Measurements from ENCODE around the gene BBLN. TPM values are rescaled to one million over a fixed set of nuclear protein-coding genes. Genes with fewer than 3 reads are reported as not detected.

The BBLN gene
- polyA plus RNA-seq, 1 donor from 2014 or later, result 330 TPM

DNA sequence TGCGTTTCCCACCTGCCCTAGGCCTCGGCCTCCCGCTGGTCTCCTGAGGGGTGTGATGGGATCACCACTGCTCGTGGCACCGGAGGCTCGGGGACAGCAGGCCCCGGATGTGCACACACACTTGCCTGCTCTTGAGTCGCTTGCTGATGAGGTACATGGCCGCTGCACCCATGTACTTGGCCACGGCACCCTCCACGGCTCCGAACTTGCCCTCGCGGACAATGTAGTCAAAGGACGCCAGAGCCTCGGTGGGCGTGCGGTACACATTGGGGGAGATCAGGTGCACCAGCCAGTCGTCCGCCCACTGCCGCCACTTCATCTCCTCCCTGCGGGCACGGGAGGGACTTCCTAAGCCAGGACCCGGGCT, 37.3 kb upstream of the BBLN start:
- Histone ChIP-seq H3K27ac (ENCODE audit: low read length) (no peak overlapping the region), H4K20me1 (ENCODE audit: insufficient read depth) (no peaks in the 10 kb centered on the region), H3K9ac (ENCODE audit: low read length) (no peak overlapping the region), H3K4me3 (ENCODE audit: low read length) (no peak overlapping the region), H3K9me2 (ENCODE audit: insufficient read depth, low read length) (no peaks in the 10 kb centered on the region), H3K27me3 (ENCODE audit: insufficient read depth, low read depth, low read length) (no peaks in the 10 kb centered on the region), H3K4me2 (ENCODE audit: low read length) (no peak overlapping the region), H3K9me3 (ENCODE audit: low read length) (no peaks in the 10 kb centered on the region), H2AFZ (ENCODE audit: low read depth, low read length) (no peak overlapping the region), H3K36me3 (ENCODE audit: insufficient read depth, low read length) (no peaks in the 10 kb centered on the region), H3F3A (ENCODE audit: insufficient read depth, low read length, poor library complexity, severe bottlenecking) (no peaks in the 10 kb centered on the region), H3K79me2 (replicated peaks; ENCODE audit: insufficient read depth, low read length) (peaks cover 11% of the 10 kb centered on the region)
- no peak for TF ChIP-seq SMC3 (conservative IDR thresholded peaks at IDR 0.05; ENCODE audit: poor library complexity)
- no peak for TF ChIP-seq EP300 (conservative IDR thresholded peaks at IDR 0.05; ENCODE audit: poor library complexity, severe bottlenecking)
- no peak for TF ChIP-seq TAF1 (IDR thresholded peaks at IDR 0.05; ENCODE audit: low read depth)
- no peak for TF ChIP-seq MXI1 (conservative IDR thresholded peaks at IDR 0.05; ENCODE audit: poor library complexity, severe bottlenecking)
- TF ChIP-seq, protein P1, sequence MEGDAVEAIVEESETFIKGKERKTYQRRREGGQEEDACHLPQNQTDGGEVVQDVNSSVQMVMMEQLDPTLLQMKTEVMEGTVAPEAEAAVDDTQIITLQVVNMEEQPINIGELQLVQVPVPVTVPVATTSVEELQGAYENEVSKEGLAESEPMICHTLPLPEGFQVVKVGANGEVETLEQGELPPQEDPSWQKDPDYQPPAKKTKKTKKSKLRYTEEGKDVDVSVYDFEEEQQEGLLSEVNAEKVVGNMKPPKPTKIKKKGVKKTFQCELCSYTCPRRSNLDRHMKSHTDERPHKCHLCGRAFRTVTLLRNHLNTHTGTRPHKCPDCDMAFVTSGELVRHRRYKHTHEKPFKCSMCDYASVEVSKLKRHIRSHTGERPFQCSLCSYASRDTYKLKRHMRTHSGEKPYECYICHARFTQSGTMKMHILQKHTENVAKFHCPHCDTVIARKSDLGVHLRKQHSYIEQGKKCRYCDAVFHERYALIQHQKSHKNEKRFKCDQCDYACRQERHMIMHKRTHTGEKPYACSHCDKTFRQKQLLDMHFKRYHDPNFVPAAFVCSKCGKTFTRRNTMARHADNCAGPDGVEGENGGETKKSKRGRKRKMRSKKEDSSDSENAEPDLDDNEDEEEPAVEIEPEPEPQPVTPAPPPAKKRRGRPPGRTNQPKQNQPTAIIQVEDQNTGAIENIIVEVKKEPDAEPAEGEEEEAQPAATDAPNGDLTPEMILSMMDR (IDR thresholded peaks at IDR 0.05; ENCODE audit: poor library complexity, severe bottlenecking), result no peak
- no peak for TF ChIP-seq RAD21 (conservative IDR thresholded peaks at IDR 0.05)
- TF ChIP-seq, protein P2, sequence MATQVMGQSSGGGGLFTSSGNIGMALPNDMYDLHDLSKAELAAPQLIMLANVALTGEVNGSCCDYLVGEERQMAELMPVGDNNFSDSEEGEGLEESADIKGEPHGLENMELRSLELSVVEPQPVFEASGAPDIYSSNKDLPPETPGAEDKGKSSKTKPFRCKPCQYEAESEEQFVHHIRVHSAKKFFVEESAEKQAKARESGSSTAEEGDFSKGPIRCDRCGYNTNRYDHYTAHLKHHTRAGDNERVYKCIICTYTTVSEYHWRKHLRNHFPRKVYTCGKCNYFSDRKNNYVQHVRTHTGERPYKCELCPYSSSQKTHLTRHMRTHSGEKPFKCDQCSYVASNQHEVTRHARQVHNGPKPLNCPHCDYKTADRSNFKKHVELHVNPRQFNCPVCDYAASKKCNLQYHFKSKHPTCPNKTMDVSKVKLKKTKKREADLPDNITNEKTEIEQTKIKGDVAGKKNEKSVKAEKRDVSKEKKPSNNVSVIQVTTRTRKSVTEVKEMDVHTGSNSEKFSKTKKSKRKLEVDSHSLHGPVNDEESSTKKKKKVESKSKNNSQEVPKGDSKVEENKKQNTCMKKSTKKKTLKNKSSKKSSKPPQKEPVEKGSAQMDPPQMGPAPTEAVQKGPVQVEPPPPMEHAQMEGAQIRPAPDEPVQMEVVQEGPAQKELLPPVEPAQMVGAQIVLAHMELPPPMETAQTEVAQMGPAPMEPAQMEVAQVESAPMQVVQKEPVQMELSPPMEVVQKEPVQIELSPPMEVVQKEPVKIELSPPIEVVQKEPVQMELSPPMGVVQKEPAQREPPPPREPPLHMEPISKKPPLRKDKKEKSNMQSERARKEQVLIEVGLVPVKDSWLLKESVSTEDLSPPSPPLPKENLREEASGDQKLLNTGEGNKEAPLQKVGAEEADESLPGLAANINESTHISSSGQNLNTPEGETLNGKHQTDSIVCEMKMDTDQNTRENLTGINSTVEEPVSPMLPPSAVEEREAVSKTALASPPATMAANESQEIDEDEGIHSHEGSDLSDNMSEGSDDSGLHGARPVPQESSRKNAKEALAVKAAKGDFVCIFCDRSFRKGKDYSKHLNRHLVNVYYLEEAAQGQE (IDR thresholded peaks at IDR 0.05; ENCODE audit: borderline replicate concordance), result no peak

DNA sequence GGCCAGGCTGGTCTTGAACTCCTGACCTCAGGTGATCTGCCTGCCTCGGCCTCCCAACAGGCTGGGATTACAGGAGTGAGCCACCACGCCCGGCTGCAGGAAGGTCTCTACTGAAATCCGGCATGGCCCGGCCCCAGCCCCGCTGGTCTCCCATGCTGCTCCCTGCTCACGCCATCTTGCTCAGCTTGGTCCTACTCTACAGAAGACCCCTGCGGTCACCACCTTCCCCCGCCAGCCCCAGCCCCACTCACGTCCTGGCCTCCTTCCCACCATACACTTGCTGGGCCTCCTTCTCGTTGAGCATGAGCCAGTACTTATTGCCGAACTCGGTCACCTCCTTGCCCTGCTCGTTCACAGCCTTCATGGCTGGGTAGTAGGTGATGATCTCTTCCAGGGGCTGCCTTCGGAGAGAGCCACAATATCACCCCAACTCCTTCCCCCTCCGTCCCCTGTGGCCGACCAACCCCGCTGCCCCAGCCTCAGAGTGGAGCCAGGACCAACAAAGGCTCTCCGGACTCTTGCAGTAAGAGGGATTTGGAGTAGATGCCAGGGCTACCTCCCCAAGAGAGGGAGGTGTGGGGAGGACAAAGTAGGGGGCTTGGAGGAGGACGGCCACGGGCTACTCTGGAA, 36.5 kb upstream of the BBLN start:
- TF ChIP-seq RAD21 (conservative IDR thresholded peaks at IDR 0.05) (no peak), MXI1 (conservative IDR thresholded peaks at IDR 0.05; ENCODE audit: poor library complexity, severe bottlenecking) (no peak), POLR2AphosphoS5 (IDR thresholded peaks at IDR 0.05) (no peak), SMC3 (conservative IDR thresholded peaks at IDR 0.05; ENCODE audit: poor library complexity) (no peak), EP300 (conservative IDR thresholded peaks at IDR 0.05; ENCODE audit: poor library complexity, severe bottlenecking) (no peak), TAF1 (IDR thresholded peaks at IDR 0.05; ENCODE audit: low read depth) (no peak)
- TF ChIP-seq, protein P1 (IDR thresholded peaks at IDR 0.05; ENCODE audit: poor library complexity, severe bottlenecking), result no peak

More for the DNA sequence above, 36.5 kb upstream of the BBLN start:
- Histone ChIP-seq H3K27me3 (ENCODE audit: insufficient read depth, low read depth, low read length) (no peaks in the 10 kb centered on the region), H4K20me1 (ENCODE audit: insufficient read depth) (no peaks in the 10 kb centered on the region), H3K79me2 (replicated peaks; ENCODE audit: insufficient read depth, low read length) (peaks cover 11% of the 10 kb centered on the region), H3K9ac (ENCODE audit: low read length) (no peak overlapping the region), H3K4me3 (ENCODE audit: low read length) (no peak overlapping the region), H3K4me2 (ENCODE audit: low read length) (no peak overlapping the region), H3K36me3 (ENCODE audit: insufficient read depth, low read length) (no peaks in the 10 kb centered on the region), H3K27ac (ENCODE audit: low read length) (no peak overlapping the region), H2AFZ (ENCODE audit: low read depth, low read length) (no peak overlapping the region), H3K9me3 (ENCODE audit: low read length) (no peaks in the 10 kb centered on the region), H3K9me2 (ENCODE audit: insufficient read depth, low read length) (no peaks in the 10 kb centered on the region), H3F3A (ENCODE audit: insufficient read depth, low read length, poor library complexity, severe bottlenecking) (no peaks in the 10 kb centered on the region)

All from neural cell (in vitro differentiated cells).